ENCODE results near the gene MLEC.
"Not testable (repeated sequence)": the region's sequence is repeated elsewhere in the genome, so short reads cannot be mapped to it uniquely, and the experiment has no call there.

Gene MLEC

DNA sequence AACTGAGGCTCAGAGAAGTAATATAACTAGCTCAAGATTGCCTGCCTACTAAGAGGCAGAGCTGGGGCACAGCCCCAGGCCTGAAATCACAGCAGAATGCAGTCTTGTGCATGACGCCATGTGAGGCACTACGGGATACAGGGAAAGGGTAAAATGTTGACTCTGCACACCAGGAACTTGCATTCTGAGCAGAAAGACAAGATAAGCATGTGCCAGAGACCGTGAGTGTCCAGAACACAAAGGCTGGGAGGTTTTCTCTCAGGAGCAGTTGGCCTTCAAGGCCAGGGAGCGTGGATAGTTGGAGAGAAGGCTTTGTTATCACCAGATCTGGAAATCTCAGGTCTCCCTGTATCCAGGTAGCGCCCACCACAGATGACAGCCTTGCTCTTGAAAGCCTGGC is 23.2 kb upstream of the MLEC start:
- no peak for DNase-seq

DNA sequence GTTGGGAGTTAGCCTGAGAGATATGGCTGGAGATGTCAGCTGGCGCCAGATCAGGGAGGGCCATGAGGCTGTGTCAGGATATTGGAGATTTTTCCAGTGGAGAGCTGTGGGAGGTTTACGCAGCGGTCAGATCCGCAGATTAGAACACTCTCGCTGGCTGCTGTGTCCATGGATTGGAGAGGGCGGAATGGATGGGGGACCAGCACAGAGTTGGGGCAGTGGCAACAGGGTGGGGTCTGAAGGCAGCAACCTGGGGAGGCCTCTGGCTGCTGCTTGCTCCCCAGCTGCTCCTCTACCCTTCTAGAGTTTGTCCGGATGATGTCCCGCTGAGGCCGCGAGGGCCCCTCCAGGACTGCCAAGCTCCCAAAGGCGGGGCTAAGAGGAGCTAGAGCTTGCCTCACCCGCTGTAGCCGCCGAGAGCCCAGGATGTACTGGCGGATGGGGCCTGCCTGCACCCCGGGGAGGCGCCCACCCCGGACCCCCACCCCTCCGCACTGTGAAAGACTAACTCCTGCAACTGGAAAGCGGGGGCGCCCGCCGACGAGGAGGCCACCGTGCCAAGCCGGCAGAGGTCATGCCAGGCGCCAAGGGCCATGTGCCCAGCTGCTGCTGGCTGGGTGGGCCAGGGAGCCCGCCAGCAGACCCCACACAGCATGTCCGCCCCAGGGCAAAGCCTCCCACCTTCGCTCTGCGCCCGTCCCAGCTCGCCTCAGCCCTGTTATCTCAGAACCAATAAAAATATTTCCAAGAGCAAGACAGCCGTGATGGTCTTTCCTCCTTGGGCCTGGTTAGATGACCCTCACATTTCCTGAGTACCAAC is 20.2 kb upstream of the MLEC start:
- DNase-seq, result no peak

DNA sequence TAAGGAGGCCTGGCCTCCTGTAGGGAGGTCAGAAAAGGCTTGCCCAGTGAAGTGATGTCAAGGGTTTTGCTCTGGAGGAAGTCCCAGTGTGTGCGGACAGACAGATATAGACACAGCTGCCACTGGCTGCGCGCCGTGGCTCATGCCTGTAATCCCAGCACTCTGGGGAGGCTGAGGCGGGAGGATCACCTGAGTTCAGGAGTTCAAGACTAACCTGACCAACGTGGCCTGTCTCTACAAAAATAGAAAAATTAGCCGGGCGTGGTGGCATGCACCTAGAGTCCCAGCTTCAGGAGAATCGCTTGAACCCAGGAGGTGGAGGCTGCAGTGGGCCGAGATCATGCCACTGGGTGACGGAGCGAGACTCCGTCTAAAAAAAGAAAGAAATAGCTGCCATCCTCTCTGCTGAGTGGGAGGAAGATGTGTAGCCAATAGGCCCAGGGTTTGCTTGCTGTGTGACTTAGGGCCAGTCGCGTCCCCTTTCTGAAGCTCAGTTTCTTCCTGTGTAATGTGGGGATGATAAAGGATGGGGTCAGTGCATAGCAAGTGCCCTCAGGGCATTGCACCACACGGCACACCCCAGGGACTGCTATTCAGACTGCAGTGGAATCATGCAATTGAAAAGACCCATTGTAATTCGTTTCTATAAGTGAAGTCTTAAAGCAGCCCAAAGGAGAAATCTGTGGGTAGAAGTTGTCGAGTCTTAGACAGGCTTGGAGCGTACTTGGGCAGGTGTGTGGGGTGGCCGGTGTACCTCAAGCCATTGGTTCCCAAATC is 18.7 kb upstream of the MLEC start:
- DNase-seq, result no peak

DNA sequence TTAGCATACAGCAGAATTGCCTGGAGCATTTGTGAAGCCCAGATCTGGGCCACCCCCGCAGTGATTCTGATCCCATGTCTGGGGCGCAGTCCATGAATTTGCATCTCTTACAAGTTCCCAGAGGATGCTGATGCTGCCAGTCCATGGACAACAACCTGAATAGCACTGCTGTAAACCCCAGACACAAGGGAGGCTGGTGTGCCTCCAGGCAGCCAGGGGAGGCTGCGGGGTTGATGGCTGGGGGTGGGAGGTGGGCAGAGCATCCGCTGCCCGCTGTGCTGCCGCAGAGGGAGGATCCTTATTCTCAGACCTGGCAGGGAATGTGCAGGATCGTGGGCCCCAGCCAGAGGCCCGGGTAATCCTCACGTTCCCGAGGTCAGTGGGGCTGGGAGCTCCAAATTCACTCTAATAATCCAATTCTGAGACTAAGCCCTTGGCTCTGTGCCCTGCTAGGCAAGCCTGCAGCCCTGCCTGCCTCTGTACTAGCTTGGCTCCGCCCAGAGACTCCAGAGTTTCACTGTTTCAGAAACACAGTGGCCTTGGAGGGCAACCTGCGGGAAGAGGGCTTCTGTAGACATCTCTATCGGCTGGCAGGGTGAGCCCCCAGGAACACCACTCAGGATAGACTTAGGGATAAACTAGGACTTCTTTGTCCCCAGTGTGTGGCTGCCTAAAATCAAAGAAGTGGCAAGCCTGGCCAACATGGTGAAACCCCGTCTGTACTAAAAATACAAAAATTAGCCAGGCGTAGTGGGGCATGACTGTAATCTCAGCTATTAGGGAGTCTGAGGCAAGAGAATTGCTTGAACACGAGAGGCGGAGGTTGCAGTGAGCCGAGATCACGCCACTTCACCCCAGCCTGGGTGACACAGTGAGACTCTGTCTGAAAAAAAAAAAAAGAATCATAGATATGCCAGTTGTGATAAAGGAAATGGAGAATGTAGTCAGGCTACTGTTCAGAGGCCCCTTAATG is 17.8 kb upstream of the MLEC start:
- no peak for DNase-seq

DNA sequence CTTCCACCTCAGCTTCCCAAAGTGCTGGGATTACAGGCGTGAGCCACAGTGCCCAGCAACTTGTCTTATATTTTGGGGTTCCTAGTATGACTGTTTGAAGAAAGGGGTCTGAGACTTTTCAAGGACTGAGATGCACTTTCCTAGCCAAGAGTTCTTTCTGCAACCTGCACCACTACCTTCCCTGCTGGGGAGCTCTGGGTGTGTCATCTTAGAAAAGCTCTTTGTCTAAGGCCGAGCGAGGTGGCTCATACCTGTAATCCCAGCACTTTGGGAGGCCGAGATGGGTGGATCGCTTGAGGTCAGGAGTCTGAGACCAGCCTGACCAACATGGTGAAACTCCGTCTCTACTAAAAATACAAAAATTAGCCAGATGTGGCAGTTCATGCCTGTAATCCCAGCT is 16.7 kb upstream of the MLEC start:
- not testable (repeated sequence) for DNase-seq

DNA sequence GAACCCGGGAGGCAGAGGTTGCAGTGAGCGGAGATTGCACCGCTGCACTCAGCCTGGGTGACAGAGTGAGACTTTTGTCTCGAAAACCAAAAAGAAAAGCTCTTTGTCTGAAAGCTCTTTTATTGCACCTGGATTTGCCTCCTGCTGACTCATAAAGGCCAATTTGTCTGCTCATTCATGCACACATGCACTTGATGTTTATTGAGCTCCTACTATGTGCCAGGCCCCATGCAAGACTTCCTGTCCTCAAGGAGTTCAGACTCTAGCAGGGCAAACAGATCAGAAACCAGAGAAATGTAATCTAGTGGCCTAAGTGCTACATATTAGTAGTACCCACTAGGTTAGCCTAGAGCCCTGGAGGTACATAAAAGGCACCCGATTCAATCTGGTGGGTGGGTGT is 16.3 kb upstream of the MLEC start:
- no peak for DNase-seq

DNA sequence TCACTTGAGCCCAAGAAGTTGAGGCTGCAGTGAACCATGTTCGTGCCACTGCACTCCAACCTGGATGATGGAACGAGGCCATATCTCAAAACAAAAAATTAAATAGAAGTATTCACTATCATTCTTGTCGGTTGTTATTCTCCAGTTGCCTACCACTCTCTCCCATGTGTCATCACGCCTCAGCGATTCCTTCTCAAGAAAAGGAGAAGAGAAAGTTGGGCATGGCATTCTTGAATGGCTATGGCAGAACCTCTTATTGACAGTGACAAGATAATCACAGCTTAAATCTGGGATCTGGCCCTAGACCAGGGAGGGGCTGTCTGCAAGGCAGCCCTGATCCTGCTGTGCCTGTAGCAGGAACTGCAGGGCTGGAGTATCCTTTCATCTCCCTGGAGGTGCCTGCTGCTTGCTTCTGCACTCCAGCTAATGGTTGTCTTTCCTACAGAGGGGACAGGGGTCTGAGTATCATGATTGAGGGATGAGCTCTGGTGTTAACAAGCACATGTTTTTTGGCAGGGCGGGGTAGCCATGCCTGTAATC is 12.8 kb upstream of the MLEC start:
- no peak for DNase-seq

DNA sequence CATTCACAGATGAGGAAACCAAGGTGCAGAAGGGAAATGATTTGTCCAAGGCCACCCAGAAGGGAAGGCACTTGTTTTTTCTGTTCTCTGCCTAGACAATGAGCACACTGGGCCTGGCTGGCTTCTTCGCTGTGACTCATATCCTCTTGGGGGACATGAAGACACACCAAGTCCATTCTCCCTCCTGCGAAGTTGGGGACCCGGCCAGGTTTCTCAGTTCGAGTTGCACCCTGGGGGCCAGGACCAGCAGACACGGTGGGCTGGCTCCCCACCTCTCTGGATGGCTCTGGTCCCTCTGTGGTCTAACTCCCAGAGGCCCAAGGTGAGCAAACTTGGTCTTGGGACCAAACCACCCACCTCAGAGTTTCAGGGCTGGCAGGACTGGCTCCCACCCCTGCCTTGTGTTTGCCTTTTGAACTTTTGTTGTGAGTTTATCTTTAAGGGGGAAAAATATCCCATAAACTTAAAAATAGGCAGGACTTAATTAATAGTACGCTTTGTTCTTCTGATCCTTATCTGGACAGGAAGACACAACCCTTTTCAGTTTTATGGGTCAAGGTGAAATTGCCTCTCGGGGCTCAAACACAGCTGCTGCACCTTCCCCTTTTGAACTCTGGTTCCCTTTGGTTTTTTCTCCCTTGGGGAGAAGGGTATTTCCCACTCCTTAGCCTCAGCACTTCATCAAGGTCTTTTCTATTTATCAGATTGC is 9.0 kb upstream of the MLEC start:
- no peak for DNase-seq

DNA sequence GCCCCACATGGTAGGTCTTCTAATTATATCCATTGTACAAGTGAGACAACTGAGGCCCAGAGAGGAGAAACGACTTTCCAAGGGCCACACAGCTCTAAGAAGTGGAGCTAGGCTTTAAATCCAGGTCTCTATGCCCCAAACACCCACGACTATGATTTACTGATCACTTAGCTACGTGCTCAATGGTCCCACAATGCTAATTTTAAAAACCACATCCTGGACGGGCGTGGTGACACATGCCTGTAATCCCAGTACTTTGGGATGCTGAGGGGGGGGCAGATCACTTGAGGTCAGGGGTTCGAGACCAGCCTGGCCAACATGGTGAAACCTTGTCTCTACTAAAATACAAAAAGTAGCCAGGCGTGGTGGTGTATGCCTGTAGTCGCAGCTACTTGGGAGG is 8.4 kb upstream of the MLEC start:
- no peak for DNase-seq

DNA sequence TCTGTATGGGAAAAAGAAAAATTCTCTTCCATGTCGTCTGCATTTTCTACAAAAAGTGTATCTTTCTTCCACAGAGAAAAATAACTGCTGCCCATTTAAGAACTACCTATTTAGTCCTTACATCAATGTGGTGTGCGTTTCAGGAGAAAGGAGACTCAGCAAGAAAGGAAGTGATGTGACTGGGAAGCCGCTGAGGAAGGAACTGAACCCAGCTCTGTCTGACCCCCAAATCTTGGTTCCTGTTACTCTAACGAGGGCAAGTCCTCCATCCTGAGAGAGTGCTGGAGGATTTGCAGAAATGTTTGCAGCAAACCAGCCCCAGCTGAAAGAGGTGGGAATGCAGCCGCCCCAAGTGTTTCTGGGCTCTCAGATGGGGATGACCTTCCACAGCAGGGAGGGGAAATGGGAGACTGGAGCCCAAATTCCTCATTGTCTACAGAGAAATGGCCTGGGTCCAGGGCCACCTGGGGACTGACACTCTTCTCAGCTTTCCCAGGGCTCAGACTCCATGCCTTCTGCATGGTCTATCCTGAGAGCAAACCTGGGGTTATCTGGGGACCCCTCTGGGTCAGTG is 6.7 kb upstream of the MLEC start:
- DNase-seq, result no peak

DNA sequence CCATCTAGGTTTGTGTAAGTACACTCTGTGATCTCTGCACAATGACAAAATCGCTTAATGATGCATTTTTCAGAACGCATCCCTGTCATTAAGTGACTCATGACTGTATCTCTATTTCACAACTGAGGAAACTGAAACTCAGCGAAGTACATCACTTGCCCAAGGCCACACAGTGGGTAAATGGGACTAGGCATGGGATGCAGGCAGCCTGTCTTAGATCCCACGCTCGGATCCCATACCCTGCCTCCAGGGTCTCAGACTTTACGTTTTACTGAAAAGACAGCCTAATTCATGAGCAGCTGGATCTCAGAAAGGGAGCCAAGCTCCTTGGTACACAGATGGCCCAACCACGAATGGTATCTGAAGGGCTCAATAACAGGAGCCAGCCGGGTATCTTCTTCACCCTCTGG is 2.4 kb upstream of the MLEC start:
- no peak for DNase-seq

DNA sequence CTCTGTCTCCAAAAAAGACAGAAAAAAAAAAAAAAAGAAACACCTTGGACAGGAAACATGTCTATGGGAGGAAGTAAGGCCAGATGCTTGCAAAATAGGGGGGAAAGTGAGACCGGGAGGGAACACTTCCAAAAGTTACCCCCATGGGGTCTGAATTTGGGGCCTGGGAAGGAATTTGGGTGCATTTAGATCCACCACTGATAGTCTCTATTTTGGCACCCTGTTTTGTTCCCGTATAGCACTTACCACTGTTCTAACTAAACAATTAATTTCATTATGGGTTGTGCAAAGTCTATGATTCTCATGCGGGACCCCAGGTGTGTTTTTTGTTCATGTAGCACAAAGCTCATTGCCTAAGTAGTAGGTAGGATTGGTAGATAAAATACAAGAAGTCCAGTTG is 1.4 kb upstream of the MLEC start:
- no peak for DNase-seq

DNA sequence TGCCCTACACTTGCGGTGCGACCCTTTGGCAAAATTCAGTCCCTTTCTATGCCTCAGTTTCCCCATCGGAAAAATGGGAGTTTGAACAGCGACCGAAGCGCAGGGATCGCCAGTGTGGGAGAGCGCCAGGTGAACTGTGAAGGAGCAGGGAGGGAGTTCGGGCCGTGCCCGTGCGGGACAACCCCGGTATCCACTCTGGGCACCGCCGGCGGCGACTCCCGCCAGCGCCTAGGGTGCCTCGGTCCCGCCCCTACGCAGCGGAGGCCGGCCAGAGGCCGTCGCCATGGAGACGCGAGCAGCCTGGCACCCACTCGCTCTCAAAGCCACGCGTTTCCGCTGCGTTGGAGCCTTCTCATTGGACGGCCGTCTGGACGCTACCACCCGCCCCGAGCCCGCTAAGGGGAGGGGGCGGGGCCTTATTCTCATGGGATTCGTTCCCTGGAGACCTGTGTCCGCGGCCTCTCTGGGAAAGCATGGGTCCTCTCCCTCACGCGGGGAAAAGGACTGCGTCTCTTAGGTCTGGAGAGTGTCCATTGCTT is 729 bp upstream of the MLEC start:
- peak; percentile 97 for DNase-seq

DNA sequence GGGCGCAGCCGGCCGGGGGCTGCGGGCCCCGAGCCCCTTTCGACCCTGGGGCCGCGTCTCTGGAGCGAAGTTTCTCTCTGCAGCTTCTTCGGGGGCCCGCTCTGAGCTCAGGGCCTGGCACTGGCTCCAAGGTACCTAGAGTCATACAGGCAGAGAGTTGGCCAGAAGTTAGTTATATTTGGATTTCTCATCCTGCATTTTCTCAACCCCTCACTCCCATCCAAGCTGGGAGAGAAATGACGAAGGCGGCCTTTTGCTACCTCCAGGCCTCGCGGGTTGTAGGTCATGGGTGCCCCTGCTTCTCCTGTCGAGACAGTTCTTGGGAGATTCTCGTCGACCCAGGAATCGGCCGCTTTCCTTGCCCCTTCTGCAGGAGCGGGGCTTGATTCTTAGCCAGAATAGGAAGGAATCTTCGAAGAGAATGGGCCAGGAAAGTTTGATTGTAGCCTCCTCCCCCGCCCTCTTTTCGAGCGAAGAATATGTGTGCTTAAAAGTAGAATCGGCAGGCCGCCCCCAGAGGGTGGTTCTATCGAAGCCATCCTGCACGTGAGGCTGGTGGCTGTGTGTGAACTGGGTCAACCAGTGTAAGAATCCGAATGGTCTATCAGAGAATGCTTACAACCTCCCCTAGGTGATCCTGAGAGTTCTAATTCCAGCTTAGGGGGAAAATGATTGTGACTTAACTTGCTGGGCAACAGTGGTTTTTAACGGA is 785 bp downstream of the MLEC start:
- DNase-seq, result peak; percentile 48 to 60

DNA sequence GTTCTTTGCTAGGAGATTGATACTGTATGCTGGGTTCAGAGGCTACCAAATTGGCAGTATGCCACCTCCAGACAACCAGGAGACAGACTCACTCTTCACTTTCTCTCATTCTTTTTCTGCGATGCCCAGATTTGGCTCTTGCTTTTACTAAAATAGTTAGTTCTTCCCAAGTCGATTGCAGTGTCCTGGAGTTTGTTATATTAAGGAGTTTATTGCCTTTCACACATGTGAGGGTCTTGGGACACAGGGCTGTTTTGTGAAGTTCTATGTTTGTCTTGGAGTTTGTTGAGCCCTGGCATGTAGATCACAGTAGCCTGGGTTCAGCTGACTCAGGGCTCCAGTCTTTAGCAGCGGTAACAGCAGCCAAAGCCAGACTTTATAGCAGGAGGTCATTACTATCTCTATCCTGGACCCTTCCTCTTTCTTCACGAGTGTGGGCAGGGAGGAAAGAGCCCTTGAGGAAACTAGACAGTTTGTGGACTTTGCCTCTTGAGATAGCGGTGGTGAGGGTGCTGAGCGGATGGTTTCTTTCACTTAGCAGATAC is 1.6 kb downstream of the MLEC start:
- no peak for DNase-seq

DNA sequence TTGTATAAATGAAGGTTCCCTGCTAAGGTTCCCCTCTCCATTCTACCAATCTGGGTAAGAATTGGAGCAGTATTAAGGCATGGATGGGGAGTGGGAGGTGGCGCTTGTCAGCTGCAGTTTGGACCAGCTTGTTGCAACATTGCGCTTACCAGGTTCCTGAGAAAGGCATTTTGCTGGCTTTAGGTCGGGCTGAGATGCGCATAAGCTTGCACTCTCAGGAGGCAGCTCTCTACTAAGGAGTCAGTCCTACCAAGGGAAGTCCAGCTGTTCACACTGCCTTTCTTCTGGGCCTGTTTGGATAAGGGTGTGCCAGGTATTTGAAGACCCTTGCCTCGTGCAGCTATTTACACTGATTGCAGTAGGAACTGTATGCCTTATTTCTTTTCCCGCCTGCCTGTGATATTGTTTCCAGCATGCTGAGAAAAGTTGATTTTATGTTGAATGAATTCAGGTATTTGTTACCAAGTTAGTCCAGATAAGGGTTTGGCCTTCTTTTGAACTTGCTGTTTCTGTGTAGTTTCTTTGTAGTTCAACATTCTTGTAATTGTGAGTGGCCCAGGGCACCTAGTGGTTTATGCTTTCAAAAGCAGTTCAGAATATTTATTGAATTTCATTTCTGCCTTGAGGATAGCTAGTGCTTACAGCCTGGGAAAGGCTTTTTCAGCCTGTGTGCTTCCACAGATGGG is 2.6 kb downstream of the MLEC start:
- DNase-seq, result no peak

DNA sequence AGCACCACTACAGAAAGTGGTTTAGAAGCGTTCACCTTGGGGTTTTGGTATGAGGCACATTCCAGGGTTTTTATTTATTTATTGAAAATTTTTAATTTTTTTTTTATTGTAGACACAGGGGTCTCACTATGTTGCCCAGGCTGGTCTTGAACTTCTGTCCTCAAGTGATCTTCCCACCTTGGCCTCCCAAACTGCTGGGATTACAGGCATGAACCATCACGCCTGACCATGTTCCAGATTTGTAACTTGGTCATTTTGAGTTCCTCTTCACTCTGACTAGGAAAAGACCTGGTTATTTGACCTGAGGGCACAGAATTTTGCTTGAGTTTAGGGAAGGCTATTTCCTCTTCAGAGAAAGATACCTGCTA is 3.1 kb downstream of the MLEC start:
- no peak for DNase-seq

DNA sequence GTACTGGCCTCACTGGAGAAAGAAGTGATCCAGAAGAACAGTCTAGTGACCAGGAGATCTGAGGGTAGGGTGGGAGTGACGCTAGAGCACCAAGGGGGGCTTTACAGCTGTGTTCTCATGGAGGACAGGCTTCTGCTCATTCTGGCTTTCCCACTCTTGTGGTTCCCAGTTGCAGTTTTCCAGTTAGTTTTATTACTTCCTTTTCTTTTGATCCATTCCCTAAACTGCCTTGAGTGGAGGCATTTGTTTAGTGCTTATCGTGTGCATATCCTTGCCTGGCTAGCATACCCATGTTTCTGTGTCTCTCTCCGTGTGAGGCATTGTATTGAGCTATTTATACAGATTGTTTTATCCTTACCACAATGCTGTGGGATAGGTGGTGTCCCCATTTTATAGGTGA is 4.0 kb downstream of the MLEC start:
- DNase-seq, result no peak

DNA sequence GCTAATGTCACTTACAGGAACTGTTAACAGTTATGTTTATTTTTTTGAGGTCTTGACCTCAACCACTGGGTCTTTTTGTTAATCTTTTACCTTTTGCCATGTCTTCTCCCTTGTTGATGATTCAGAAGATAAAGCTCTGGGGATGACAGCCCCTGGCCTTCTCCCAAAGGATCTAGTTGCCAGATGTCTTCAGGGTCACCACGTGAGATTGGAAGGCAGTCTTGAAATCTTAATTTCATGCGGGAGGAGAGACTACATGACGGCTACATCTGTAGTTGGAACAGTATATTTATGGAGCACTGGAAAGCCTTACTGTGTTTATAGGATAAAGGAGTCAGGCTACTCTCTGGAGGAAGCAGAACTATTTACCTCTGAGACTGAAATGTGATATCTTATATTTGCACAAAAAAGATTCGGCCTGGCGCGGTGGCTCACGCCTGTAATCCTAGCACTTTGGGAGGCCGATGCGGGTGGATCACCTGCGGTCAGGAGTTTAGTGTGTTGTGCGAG is 5.6 kb downstream of the MLEC start:
- DNase-seq, result no peak

DNA sequence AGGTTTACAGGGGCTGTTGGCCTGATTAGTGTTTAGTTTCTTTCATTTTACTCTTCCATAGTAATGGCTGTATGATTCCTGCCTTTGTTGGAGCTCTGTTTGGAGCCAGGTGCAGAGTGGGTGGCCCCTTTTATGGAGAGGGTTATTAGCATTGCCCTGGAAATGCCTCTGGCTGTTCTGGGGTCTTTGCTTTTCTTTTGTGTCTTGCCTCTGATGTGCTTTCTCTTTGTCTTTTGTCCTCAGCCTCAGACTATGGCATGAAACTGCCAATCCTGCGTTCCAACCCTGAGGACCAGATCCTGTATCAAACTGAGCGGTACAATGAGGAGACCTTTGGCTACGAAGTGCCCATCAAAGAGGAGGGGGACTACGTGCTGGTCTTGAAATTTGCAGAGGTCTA is 6.9 kb downstream of the MLEC start:
- DNase-seq, result no peak
